ENCODE data around the gene MAST4. TPM values are rescaled to one million over a fixed set of nuclear protein-coding genes. Genes with fewer than 3 reads are reported as not detected.
A peak's percentile ranks its signal among the peaks of the same experiment; 100 is the strongest.

Gene MAST4
- total RNA-seq, 1 donor from 2014 or later = 56.9 TPM

DNA sequence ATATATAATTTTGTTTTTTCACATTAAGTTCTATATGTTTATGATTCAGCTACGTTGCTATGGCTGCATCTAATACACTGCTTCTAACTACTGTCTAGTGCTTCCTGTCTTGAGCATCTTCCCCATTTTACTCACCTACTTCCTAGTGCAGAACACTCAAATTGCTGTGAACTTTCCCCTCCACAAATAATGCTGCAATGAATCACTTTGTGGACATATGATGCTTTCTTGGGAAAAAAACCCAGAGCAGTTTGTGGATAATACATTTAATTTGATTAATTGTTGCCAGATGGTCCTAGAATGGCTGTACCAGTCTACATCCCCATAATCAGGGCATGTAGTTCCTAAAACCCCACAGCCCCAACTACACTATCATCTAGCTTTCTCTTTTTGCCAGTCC, 581.9 kb downstream of the MAST4 start:
- intact Hi-C loops (cut with DNase I) = no loop called here
- no peak overlapping the region for H3K27ac ChIP-seq
- peak; percentile 55 to 62 for ATAC-seq

DNA sequence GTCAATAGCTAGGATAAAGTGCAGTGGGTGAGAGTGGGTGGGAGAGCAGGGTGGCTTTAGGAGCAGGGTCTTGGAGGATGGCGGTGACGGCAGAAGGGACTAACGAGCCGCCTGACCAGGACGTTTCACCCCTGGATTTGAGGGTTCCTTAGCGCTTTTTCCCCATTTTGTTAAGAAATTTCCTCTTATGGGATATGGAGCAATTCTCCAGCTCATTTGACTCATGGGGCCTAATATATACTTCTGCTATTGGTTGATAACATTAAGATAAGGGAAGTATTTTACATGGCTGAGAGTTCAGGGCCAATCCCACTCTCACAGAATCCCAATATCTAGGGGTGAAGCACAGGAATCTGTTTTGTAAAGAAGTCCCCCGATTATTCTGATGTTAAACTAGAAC, 582.8 kb downstream of the MAST4 start:
- intact Hi-C loops (cut with DNase I) = no loop called here
- Histone ChIP-seq H3K27ac (no peak overlapping the region), H3K27me3 (ENCODE audit: low read depth) (no peaks in the 10 kb centered on the region), H3K4me3 (no peak overlapping the region), H3K4me1 (peaks cover 20% of the 10 kb centered on the region), H3K36me3 (no peaks in the 10 kb centered on the region), H3K9me3 (peaks cover 12% of the 10 kb centered on the region)
- peak in 1 of 2 donors; percentile 41 for ATAC-seq
- no peak for DNase-seq
- TF ChIP-seq, protein P1, sequence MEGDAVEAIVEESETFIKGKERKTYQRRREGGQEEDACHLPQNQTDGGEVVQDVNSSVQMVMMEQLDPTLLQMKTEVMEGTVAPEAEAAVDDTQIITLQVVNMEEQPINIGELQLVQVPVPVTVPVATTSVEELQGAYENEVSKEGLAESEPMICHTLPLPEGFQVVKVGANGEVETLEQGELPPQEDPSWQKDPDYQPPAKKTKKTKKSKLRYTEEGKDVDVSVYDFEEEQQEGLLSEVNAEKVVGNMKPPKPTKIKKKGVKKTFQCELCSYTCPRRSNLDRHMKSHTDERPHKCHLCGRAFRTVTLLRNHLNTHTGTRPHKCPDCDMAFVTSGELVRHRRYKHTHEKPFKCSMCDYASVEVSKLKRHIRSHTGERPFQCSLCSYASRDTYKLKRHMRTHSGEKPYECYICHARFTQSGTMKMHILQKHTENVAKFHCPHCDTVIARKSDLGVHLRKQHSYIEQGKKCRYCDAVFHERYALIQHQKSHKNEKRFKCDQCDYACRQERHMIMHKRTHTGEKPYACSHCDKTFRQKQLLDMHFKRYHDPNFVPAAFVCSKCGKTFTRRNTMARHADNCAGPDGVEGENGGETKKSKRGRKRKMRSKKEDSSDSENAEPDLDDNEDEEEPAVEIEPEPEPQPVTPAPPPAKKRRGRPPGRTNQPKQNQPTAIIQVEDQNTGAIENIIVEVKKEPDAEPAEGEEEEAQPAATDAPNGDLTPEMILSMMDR (IDR thresholded peaks at IDR 0.05) = no peak

More for the DNA sequence above, 581.9 kb downstream of the MAST4 start:
- Histone ChIP-seq H3K4me1 (peaks cover 19% of the 10 kb centered on the region), H3K9me3 (peaks cover 12% of the 10 kb centered on the region), H3K27me3 (ENCODE audit: low read depth) (no peaks in the 10 kb centered on the region), H3K4me3 (no peak overlapping the region), H3K36me3 (no peaks in the 10 kb centered on the region)
- no peak for DNase-seq
- TF ChIP-seq, protein P1 (IDR thresholded peaks at IDR 0.05) = no peak

DNA sequence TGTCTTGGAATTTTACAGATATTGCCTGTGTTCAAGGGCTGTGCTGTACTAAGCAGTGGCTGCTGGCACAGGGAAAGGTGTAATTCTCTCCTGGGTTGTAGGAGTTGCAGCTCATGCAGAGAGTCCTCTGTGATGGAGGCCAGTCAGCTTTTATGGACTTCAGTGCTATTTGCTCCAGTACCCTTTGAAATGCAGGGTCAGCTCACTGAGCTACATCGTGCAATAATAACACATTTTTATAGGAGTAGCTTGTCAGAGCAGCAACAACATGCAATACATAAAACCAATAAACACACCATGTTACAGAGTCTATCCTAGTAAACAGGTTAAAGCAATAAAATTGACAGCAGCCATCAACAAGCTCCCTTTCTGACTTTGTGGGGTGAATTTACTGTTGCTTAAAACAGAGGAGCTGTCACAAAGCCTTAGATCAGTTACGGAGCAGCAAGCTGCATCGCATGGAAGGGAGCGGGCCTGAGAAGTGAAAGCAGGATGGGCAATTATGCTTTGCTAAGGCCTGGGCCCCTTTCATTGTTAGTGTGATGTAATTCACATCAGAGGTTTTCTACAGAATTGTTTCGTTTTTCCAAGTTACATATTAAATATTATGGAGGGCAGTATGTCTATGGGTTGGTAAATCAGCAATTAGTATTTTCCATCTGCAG, 583.6 kb downstream of the MAST4 start:
- Histone ChIP-seq H3K27ac (no peak overlapping the region), H3K36me3 (no peaks in the 10 kb centered on the region), H3K4me3 (no peak overlapping the region), H3K27me3 (ENCODE audit: low read depth) (no peaks in the 10 kb centered on the region), H3K9me3 (peaks cover 12% of the 10 kb centered on the region), H3K4me1 (peaks cover 20% of the 10 kb centered on the region)
- intact Hi-C loops (cut with DNase I) = no loop called here
- TF ChIP-seq, protein P1 (IDR thresholded peaks at IDR 0.05) = no peak
- DNase-seq (no peak), ATAC-seq (no peak)

DNA sequence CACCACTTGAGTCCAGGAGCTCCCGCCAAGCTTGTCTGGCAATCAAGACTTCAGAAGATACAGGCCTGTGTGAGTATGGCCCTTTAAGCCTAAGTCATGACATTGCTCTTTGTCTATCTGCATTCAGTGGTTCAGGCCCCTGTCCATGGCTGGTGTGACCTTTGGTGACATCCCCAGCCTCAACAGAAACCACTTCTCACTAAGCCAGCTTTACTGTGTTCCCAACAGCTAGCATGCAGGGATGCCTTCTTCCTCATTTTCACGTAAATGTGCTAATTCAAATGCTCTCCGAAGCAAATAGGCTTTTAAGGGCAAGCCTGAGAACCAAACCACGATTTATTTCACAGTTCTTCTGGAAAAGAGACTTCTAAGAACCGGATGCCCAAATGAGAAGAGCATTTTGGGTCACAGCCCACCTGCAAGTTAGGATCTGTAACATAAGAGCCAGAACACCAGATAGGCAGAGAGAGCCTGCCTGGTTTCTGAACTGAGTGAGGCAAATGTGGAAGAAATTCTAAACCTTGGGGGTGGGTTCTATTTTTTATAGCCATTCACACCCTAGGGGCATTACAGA, 585.5 kb downstream of the MAST4 start:
- H3K9me3 ChIP-seq = peaks cover 6% of the 10 kb centered on the region
- H3K27ac ChIP-seq = peak overlapping the region; percentile 68
- DNase-seq (no peak), ATAC-seq (peak; percentile 70 to 85)
- intact Hi-C loops (cut with DNase I) = no loop called here
- no peaks in the 10 kb centered on the region for H3K36me3 ChIP-seq
- no peaks in the 10 kb centered on the region for H3K27me3 ChIP-seq (ENCODE audit: low read depth)
- TF ChIP-seq, protein P1 (IDR thresholded peaks at IDR 0.05) = no peak
- peaks cover 20% of the 10 kb centered on the region for H3K4me1 ChIP-seq
- H3K4me3 ChIP-seq = no peak overlapping the region

DNA sequence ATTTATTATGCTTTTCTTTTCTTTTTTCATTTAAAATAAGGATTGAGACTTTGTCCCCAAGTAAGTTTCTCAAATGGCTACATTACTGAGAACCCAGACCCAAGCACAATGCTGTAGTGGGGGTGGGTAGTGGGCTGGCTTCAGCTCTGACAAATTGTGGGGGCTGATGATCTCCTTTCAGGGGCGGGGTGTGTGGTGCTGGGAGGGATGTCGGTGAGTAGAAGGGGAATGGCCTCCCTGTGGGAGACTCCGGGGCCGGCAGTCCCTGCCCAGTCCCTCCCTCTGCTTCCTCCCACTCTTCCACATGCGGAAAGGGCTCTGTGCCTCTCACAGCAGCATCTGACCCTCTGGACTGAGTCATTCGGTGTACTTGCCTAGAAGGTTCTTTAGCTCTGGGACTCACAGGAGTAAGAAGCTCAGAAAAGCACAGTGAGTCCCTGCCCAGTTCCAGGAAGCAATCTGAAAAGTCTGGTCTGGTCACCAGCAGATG, 586.2 kb downstream of the MAST4 start:
- TF ChIP-seq, protein P1 (IDR thresholded peaks at IDR 0.05) = no peak
- ATAC-seq (peak; percentile 87 to 88), DNase-seq (peak; percentile 69)
- Histone ChIP-seq H3K9me3 (no peaks in the 10 kb centered on the region), H3K27me3 (ENCODE audit: low read depth) (no peaks in the 10 kb centered on the region), H3K4me3 (no peak overlapping the region), H3K4me1 (peaks cover 20% of the 10 kb centered on the region), H3K27ac (peak overlapping the region; percentile 68), H3K36me3 (no peaks in the 10 kb centered on the region)
- intact Hi-C loops (cut with DNase I) = no loop called here
